ENCODE measurements around the gene MUC6.

Gene MUC6

DNA sequence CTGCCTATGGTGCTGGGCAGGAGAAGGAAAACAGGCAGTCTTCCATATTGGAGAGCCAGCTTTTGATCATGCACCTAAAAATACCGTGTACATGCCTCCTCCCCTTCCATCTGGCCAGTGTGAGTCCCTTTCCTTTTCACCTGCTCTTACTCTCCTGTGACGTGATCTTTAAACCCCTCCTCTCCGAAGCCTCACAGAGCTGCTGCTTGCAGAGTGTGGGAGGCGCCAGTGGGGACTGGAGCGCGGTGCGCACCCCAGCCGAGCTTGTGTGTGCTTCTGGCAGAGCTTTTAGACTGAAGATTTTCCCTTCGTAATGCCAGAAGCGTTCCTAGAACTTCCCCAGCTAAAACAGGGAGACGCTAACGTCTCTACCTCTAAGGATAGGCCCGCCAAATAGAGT lies 29.8 kb downstream of the MUC6 start:
- peak; percentile 59 for DNase-seq

DNA sequence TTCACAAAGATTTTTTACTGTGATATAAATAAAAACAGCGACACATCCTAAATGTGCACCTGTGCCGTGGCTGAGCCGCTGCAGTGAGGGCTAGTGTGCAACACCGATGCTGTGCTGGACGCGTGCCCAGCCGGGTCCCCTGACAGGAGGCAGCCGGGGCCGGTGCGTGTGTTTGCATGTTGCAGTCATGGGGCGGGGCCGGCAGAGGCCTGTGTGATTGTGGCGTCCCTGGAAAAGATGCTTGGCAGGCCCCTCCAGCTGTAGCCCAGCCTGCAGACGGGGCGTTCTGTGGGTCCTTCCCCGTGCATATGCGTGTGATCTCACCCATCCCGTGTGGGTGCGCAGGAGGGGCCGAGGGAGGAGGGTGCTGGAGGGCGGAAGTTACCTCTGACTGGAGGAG lies 30.6 kb downstream of the MUC6 start:
- DNase-seq, result peak; percentile 93

DNA sequence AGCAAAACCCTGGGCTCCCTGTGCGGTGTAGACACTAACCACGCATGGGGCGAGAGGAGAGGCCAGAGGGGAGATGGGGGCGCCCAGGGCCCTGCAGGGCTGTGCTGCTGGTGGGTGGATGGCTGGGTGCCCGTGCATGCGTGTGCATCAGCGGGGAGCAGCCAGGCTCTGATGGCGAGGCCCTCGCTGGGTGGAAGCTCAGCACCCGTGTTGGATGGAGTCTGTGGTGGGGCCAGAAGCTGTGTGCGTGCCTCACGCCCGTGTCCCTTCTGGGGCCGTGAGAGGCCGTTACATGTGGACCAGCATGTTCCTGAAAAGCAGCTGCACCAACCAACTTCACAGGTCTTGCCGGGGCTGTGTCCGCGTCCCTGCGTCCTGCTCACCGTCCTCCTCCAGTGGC lies 33.4 kb downstream of the MUC6 start:
- DNase-seq, result no peak

DNA sequence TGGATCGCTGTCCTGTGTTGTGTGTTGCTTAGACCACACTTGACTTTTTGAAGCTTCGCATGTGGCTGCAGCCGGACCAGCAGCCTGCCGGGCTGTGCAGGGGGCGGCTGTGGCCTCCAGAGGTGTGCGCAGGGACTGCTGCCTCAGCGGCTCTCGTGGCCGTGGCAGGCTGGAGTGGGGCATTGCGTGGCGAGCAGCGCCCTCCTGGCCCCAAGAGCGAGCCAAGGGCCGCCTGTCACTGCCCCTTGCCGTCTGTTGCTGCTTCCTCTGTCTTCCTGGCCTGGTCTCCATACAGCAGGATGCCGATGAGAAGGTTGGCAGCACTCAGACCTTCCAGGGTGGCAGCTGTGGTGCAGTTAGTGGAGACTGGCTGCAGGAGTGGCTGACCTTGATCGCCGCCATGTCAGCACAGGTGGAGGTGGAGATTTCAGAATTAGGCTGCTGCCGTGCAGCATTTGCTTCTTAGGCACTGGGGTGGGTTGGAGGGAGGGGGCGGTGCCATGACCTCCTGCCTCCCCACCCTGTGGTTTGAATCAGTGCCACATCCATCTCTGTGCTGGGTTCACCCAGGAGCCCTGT lies 34.0 kb downstream of the MUC6 start:
- DNase-seq, result no peak

DNA sequence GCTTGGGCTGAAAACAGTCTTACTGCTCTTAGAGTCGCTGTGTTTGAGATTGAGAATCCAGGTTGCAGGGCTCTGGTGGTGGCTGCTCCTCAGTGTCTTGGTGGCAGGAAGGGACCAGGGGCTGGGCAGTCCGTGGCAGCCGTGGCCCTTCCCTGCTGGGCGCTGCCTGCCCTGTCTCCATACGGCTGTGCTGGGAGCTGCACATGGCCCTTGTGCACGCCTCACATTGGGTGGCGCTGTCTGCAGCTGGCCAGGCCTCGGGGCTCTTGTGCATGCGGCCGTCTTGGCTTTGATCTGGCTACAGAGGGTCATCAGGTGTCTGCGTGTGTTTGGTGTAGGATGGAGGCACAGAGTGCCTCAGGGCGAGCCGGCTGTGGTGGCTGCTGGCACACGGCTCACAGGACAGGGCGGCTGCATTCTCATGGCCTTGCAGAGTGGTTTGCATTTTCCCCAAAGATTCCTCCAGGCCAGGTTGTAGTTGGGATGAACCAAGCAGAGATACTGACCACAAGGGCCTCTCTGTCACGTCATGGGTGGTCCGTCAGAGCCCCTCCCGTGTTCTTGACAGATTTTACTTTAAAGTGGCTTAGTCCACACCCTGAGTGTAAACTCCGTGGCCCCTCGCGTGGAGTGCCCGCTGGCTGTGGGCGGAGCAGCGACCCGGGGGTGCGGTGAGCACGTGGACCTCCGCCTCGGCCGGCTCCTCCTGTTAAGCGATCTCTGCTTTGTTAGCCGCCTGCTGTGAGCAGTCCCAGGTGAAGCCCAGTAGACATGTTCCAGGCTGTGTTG lies 34.7 kb downstream of the MUC6 start:
- DNase-seq, result no peak

DNA sequence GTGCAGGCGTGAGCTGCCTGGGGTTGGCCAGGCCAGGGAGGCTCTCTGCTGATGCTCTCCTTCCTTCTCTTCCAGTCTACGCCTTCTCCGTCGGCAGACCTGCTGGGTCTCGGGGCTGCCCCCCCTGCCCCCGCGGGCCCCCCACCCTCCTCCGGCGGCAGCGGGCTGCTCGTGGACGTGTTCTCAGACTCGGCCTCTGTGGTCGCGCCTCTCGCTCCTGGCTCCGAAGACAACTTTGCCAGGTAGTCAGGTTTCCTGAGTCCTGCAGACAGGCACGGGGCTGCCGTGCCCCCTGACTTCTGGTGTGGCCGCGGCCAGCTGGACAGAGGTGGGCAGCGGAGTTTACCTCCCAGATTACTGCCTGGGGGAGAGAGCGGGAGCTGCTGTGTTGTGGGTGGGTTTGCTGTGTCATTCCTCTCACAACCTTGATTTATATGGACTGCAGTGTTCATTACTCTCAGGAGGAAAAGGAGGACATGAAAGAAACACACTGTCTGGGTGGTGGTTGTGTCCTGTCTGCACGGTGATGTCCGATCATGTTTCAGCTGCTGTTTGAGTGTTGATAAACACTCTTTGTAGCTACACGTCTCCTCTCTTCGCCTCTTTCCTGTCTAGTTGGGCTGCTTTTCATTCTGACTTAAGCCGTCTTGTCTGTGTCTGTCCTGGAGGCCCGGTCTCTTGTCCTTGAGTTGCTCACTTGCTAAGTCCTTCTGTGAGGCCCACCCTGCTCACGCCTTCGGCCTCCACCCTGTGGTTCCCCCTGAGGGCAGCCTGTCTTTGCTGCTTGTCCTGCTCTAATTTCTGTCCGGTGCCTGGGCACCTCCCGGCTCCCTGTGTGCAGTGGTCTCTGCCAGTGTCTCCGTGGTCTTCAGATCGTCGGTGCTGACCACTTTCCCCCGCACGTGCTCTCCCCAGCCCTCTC lies 35.9 kb downstream of the MUC6 start:
- no peak for DNase-seq

DNA sequence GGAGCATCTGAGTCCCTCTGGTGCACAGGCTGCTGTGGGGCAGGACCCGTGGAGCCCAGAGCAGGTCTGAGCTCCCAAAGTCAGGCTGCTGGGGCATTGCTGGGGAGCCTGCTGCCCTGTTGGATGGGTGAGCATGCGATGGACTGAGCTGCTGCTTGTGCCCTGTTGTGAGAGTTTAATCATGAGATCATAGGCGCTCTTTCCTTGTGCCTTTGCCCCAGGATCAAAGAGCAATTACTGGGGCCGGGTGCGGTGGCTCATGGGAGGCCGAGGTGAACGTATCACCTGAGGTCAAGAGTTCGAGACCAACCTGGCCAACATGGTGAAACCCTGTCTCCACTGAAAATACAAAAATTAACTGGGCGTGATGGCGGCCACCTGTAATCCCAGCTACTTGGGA lies 37.5 kb downstream of the MUC6 start:
- no peak for DNase-seq

DNA sequence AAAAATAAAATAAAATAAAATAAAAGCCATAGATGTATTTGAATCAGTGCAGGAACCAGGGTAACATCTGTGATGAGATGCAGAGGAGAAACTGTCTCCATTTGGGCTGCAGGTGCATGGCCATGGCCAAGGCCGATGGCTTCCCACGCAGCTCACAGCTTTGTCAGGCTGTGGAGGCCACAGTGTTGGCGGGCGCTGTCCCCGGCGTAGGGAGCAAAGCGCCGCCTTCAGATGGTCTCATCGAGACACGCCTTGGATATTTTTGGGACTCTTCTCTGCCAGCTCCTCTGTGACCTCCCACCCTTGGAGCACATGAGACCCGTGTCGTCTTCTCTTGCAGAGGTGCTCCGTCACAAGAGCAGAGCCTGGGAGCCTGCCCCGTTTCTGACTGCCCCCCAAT lies 38.6 kb downstream of the MUC6 start:
- DNase-seq, result no peak

DNA sequence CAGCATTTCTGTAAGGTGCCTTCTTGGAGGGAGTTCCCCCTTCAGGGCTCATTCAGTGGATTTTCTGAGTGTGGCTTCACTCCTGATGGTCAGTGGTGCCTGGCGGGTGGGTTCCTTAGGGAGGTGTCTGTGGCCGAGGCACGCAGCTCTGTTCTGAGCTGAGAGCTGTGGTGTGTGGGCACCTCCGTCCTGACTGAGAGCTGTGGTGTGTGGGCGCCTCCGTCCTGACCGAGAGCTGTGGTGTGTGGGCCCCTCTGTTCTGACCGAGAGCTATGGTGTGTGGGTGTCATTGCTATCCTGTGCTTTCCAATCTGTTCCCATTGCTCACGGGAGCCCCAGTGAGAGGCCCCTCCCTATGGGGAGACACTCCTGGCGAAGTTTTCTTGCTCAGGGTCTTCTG lies 39.8 kb downstream of the MUC6 start:
- DNase-seq, result no peak

DNA sequence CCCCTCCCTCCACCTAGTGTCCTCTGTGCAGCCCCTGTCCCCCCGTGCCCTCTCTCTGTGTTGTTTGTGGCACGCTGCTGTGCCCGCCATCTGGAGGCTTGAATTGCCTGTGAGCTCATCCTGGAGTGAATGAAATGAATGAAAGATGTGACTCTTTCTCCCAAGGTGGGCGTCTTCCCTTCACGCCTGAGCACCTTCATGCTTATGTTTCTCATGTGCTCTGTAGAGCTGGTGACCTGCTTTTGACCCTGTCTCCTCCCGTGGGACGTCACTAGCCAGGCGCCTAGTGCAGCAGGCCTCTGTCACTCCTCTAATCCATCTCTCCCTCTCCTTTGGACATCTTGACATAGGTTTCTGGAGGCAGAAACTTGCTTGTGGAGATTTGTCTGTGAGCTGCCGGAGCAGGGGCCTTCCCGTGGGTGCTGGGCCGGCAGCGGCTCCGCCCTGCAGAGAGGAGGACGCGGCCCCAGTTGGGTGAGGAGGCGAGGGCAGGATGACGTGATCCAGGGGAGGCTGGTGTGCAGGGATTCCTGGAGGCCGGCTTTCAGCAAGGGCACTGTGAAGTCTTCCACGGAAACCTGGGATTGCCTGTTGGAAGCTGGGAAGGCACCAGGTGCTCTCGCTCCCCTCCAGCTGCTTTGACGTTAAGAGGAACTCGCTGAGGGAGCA lies 40.6 kb downstream of the MUC6 start:
- DNase-seq, result no peak

DNA sequence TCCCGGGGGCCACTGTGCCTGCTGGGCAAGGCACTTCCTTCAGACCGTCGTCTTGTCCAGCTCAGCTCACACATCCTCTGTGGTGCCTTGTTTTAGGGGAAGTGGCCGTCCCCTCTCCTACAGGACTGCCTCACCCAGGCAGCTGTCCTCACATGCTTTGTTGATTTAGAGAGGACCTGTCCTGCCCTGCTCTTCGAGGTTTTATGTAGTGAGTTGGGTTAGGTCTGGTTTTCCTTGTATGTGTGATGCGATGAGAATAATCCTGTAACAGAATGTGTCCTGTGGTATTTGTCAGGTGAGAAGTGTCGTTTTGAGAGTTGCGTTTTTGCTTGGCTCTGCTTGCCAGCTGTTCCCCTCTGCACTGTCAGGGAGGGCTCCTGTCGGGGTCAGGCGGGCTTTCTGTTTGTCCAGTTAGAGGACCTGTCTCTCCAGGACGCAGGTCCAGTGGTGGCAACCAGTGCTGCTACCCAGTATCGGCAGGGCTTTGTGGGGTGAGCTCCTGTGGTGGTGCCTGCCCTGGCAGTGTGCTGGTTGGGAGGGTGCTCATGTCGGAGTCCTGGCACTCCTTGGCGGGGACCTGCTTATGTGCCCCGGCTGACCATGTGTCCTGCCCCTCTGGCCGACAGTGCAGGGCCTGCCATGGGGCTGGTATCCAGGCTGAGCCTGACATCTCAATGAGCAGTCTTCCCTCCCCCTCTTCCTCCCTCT lies 41.3 kb downstream of the MUC6 start:
- DNase-seq, result no peak

DNA sequence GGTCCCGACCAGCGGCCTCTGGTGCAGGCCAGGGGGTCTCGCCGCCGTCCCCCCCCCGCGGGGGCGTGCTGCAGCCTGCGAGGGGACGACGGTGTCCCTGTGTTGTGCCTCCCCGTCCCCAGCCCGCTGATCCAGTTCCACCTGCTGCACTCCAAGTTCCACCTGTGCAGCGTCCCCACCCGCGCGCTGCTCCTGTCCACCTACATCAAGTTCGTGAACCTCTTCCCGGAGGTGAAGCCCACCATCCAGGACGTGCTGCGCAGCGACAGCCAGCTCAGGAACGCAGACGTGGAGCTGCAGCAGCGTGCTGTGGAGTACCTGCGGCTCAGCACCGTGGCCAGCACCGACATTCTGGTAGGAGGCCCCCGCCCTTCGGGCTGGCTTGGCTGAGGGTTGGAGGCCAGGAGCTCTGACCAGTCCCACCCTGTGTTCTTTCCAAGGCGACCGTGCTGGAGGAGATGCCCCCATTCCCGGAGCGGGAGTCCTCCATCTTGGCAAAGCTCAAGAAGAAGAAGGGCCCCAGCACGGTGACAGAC lies 42.8 kb downstream of the MUC6 start:
- no peak for DNase-seq

DNA sequence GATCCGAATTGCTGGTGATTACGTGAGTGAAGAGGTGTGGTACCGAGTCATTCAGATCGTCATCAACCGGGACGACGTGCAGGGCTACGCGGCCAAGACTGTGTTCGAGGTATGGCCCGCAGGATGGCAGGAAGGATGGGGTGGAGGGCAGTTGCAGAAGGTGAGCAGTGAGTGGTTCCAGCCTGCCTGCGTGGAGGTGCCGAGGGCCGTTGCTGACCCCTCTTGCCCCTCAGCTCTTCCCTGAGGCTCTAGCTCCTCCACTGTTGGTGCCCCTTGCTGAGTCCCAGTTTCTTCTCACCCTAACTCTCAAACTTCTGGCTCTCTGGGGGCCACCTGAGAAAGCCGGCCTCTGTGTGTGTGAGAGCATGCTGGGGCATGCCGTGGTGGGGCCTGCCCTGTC lies 43.9 kb downstream of the MUC6 start:
- DNase-seq, result no peak

DNA sequence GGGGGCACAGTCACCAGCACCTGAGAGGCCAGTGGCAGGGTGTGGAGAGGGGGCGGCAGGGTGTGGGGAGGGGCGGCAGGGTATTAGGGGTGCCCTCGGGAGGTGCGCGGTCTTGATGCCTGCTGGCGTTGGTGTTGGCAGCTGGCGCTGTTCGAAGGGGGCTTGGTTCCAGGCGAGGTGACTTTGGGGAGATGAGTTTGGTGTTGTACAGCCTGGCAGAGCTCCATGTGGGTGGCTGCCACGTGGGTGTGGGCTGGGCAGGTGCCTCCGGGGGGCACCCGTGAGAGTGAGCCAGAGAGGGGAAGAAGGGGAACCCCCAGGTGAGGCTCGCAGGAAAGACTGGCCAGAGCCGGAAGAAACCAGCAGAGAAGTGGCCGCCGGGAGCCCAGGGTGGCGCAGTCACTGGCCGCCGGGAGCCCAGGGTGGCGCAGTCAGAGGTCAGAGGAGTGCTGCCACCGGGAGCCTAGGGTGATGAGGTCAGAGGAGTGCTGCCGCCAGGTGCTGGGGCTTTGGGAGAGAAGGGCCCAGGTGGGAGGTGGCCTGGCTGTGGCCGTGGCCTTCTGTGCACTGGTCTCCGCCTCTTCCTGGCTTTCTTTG lies 44.7 kb downstream of the MUC6 start:
- DNase-seq, result no peak

DNA sequence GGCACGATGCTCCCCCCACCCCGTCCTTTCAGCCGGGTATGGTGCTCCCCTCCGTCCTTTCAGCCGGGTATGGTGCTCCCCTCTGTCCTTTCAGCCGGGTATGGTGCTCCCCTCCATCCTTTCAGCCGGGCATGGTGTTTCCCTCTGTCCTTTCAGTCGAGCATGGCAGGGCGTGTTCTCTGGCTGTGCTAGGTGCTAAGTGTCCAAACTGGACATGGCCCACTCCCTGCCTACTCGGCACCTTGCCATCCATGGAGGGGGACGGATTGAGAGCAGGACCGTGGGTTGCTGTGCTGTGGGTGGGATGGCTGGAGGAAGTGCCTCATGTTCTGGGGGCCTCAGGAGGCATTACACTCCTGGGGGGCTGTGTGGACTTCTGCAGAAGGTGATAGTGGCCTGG lies 45.5 kb downstream of the MUC6 start:
- no peak for DNase-seq

DNA sequence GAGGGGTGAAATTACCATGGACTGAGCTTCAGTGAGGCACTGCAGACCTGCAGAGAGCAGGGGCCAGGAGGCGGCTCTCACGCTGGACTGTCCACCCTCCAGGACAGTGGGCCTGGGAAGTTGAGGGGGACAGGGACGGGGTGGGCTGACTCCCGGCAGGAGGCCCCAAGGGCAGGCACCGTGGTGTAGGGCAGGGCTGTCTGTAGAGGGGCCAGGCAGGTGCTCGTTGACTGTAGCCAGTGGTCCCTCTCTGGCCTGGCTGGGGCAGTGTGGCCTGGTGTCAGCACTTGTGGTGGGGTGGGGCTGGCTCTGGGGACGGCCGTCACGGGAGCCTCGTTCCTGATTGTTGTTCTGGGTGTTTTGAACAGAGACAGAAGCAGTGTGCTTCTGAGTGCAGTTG lies 46.4 kb downstream of the MUC6 start:
- DNase-seq, result no peak

DNA sequence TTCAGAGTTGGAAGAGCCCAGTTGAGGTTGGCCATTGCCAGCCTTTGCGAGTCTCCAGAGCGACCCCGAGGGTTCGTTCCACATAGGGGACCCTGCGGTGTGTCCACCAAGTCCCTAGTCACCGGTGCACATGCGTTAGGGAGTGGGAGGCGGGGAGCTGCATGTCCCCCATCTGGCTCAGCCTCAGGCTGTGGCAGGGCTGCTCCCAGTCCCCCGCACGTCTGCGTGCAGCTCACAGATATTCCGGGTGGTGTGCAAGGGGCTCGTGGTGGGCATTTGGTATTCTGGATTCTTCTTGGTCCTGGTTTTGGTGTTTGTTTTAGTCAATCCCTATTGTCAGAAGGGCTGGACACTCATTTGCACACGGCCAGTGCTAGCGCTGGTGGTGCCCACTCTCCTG lies 48.8 kb downstream of the MUC6 start:
- DNase-seq, result no peak

DNA sequence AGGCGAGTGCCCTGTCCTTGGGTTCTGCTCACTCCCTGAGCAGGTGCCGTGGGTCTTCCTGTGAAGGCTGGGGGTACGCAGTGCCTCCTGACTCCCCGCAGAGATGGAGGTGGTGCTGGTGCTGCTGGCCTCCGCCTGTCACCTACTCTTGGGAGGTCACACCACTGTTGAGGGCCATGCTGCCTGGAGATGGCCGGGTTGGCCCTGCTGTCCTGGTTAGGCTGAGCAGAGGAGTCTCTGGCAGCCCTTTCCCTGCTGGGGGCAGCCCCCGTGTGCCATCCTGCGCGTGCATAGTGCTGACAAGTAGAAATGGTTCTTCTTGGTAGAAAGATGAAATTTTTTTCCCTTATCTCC lies 49.6 kb downstream of the MUC6 start:
- no peak for DNase-seq

DNA sequence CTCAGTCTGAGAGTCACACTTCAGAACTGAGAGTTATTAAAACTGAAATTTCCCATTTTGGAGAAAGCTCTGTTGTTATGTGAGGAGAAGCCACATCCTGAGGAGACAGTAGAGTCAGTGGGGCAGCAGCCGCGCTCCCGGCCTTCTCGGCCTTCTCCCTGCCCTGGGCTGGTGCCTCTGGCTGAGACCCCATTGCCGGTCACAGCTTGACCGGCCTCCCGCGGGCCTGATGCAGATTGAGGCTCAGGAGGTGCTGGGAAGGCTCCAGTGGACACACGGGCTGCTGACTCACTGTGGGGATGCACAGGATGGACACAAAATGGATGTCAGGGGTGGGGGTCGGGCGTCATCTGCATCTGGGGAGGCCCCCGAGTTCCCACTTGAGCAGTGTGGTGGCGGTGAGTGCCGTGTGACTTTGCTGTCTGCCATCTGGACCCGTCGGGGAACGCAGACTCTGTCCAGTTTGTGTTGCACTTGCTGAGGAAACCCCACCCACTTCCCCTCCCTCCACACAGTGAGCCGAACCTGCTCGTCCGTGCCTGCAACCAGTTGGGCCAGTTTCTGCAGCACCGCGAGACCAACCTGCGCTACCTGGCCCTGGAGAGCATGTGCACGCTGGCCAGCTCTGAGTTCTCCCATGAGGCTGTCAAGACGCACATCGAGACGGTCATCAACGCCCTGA lies 50.1 kb downstream of the MUC6 start:
- no peak for DNase-seq

DNA sequence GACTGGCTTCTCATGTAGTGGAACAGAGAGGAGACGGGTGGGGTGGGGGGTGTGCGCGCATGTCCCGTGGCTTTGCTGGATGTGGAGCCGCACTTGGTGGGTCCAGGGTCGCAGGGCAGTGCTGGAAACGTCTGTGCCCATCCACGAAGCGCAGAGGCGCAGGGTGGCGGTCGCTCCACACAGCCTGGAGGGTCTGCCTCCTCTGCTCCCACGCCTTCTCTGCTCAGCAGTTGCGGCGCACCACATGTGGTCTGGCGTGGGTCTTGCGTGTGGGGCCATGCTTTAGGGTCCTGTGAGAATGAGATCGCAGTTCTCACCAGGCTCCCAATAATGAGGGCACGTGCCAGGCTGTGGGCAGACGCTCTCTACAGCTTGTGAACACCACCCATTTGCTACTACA lies 50.7 kb downstream of the MUC6 start:
- no peak for DNase-seq

DNA sequence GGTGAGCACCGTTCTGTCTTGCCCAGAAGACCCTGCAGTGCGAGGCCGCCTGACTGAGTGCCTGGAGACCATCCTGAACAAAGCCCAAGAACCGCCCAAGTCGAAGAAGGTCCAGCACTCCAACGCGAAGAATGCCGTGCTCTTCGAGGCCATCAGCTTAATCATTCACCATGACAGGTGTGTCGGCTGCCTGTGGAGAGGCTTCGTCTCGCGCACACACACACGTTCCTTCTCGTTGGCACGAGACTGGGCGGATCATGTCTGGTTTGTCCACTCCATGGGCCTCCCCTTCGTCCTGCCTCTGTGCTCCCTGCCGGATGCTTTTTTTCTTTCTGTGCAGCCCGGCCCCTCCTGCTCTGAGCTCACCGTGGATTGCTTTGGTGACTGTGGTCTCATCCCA lies 51.1 kb downstream of the MUC6 start:
- DNase-seq, result no peak

DNA sequence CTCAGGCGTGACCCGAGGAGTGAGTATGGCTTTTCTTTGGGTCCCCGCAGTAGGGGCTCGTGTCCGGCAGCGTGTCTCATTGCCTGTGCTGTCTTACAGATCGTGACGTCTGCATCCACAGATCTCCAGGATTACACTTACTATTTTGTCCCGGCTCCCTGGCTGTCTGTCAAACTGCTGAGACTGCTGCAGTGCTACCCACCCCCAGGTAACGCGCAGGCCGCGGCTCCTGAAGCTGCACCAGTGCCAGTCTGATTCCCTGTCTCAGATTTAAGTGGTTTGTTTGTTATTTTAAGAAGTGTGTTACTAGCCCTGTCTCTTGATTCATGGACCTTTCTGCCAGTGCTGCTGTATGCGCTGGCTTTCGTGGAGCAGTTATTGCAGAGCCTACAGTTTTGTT lies 52.0 kb downstream of the MUC6 start:
- no peak for DNase-seq
